Measurements from ENCODE around the gene C1QL1.

Gene C1QL1

DNA sequence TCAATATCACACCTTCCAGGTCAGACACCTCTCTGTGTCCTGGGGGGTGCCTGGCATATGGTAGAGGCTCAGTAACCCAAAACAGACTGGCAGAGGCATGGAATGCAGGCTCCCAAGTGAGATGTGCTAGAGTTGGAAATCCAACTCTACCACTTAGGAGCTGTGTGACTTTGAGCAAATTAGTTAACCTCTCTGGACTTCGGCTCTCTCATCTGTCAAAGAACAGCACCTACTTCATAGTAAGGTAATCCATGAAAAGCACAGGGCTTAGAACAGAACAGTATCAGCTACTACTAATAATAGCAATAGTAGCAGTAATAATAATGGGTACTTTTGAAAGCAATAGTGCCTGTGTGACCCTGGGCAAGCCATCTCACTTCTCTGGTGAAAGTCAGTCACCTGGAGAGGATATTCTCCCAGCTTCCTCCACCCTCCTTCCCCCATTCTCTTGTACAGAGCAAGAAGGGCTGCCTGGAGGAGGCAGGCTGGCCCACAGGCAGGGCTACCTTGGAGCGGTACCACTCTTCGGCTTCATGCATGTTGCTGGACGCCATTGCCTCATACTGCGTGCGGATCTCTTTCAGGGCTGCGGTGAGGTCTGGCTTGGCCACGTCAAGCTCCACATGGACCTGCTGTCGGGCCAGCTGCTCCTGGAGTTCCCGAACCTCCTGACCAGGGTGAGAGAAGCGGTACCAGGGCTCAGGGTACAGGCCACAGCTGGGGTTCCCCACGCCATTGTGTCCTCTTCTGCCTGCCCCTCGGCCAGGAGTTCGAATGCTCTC lies 55.1 kb downstream of the C1QL1 start:
- no peak for DNase-seq

- peak; percentile 31 for DNase-seq
Observed at GRCh38 chr17:44911133-44912001, 56.7 kb downstream of the C1QL1 start.

DNA sequence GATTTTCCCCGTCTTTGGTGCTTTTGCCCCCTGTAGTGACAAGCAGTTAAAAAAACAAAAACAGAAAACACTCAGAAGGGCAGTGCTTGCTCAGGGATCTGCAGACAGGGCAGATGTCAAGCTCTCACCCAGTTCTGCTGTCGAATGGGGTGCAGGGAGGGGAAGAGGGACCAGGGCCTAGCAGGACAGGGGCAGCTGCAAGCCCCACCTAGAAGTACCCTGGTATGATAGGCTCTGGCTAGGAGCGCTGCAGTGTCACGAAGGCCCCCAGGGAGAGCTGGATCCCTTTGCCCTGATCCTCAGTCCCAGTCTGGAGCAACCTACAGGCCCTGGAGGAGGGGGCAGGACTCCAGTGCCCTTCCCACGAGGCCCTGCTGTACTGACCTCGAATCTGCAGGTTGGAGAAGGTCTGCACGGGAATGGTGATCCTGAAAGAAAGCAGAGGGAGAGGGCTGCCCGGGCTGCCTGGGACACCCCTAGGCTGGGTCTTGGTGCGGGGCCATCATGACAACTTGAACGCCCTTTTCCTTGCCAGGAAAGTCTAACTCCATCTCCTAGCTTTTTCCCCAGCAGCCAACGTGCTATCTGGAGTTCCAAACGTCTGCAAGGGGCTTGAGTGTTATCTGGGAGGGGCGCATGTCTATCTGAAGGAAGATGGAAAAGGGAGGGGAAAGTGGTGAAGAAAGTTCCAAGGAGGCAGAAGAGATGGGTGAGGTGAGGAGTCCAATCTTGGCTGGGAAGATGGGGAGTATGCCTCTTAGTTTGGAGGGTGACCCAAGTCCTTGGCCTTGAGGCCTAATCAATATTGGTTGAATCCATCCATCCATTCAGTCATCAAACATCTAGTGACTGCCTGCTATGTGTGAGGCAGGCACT lies 57.6 kb downstream of the C1QL1 start:
- DNase-seq: no peak
